ENCODE results near the gene YAF2.

Gene YAF2

DNA sequence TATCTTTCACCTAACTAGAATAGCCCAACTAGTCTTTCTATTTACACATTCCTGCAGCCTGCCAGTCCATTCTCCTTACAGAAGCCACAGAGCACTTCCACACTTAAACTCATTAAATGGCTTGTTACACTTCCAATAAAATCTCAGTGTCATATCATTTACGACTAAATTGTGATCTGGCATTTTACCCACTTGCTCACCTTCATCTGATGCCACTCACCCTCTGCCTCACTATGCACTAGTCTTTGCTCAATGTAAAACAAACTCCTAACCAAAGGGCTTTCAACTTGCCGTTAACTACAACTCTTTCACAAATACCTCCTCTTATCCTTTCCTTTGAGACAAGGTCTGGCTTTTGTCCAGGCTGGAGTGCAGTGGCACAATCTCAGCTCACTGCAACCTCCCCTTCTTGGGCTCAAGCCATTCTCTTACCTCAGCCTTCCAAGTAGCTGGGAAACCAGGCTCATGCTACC is 24.1 kb downstream of the YAF2 start:
- Histone ChIP-seq H3K4me3 (no peak overlapping the region), H3K27ac (no peak overlapping the region)
- TF ChIP-seq, protein P1, sequence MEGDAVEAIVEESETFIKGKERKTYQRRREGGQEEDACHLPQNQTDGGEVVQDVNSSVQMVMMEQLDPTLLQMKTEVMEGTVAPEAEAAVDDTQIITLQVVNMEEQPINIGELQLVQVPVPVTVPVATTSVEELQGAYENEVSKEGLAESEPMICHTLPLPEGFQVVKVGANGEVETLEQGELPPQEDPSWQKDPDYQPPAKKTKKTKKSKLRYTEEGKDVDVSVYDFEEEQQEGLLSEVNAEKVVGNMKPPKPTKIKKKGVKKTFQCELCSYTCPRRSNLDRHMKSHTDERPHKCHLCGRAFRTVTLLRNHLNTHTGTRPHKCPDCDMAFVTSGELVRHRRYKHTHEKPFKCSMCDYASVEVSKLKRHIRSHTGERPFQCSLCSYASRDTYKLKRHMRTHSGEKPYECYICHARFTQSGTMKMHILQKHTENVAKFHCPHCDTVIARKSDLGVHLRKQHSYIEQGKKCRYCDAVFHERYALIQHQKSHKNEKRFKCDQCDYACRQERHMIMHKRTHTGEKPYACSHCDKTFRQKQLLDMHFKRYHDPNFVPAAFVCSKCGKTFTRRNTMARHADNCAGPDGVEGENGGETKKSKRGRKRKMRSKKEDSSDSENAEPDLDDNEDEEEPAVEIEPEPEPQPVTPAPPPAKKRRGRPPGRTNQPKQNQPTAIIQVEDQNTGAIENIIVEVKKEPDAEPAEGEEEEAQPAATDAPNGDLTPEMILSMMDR (IDR thresholded peaks at IDR 0.05), result no peak
- DNase-seq (ENCODE audit: low spot score), result no peak

DNA sequence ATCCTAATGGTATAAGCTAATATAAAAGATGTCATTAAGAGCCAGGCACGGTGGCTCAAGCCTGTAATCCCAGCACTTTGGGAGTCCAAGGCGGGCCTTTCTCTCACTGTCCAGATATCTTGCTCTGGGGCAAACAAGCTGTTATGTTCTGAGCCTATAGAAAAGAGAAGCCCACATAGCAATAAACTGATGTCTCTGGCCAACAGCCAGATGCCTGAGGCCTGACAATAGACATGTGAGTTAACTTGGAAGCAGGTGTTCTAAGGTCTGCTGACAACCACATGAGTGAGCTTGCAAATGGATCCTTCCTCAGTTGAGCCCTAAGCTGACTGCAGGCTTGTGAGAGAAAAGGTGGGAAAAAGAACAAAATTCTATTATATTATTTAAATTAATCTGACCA is 25.0 kb downstream of the YAF2 start:
- no peak for DNase-seq (ENCODE audit: low spot score)
- no peak overlapping the region for H3K4me3 ChIP-seq
- no peak overlapping the region for H3K27ac ChIP-seq
- TF ChIP-seq, protein P1 (IDR thresholded peaks at IDR 0.05), result no peak

DNA sequence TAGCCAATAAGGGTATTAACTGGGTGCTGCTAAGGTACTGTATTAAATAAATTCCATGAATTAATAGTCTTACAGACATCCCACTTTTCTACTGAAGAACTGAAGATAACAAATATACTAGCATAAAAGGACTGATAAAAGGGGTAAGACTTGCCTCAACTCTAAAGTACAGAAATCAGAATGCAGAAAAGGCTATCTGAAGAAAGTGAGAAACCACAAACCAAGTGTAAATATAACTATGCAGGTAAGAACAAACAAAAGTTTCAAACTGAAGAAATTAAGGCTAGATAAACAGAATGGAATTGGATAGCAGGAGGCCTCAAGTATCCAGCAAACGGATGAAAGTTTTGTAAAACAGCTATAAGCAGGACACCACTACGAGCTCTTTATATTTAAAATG is 29.5 kb downstream of the YAF2 start:
- TF ChIP-seq, protein P1 (IDR thresholded peaks at IDR 0.05), result no peak
- Histone ChIP-seq H3K4me3 (no peak overlapping the region), H3K27ac (no peak overlapping the region)
- DNase-seq (ENCODE audit: low spot score), result no peak

DNA sequence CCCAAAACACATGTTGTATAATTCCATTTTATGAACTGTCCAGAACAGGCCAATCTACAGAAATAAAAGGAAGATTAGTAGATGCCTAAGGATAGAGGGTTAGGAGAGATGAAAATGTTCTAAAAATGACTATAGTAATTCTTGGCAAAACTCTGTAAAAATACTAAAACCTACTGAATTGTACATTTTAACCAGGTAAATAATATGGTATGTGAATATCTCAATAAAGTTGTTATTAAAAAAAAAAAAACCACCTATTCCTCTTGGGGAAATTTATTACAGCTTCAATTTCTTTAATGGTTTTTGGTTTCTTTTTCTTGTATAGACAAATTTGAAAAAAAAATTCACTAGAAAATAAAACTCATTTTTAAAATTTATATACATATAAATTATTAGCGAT is 33.2 kb downstream of the YAF2 start:
- TF ChIP-seq, protein P1 (IDR thresholded peaks at IDR 0.05), result no peak
- H3K27ac ChIP-seq, result no peak overlapping the region
- DNase-seq (ENCODE audit: low spot score), result no peak
- H3K4me3 ChIP-seq, result no peak overlapping the region

DNA sequence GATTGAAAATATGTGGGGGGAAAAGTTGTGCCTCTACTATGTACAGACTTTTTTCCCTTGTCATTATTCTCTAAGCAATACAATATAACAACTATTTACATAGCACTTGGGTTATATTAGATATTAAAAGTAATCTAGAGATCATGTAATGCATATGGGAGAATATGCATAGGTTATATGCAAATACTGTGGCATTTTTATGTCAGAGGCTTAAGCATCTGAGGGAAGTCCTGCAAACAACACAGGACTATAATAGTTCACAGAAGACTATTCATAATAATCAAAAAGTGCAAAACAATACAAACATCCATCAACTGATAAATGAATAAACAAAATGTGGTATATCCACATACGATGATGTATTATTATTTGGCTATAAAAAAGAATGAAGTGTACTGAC is 33.7 kb downstream of the YAF2 start:
- Histone ChIP-seq H3K27ac (no peak overlapping the region), H3K4me3 (no peak overlapping the region)
- TF ChIP-seq, protein P1 (IDR thresholded peaks at IDR 0.05), result no peak
- no peak for DNase-seq (ENCODE audit: low spot score)

DNA sequence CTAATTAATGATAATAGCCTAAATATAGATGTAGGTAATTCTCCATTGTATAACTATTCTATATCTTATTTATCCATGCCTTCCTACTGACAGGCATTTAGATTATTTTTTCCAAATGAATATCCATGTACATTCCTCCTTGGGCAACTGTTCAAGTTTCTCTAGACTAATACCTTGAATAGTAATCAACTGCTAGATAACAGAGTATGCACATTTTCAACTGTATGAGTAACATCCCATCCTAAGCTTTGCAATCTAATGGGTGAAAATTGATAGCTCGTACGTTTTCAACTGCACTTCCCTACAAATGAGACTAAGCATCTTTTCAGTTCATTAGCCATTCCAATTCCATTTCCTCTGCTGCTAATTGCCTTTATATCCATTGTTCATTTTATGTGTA is 37.0 kb downstream of the YAF2 start:
- Histone ChIP-seq H3K27ac (no peak overlapping the region), H3K4me3 (no peak overlapping the region)
- TF ChIP-seq, protein P1 (IDR thresholded peaks at IDR 0.05), result no peak
- no peak for DNase-seq (ENCODE audit: low spot score)

DNA sequence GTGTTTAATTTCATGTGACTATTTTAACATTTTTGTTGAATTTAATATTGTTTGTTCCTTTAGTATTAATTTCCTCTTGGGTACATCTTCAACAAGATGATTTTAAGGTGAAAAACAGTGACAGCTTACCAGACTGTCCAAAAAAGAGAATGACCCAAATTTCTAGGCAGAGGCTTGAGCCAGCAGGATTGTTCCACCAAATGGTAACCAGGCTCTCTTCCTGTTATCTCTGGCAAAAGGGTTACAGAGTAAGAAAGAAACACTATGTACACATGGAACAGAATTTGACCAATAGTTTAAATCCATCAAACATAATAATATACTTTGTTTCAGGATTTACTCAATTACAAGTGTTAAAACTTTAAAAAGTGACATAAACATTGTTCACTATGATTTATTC is 39.0 kb downstream of the YAF2 start:
- TF ChIP-seq, protein P1 (IDR thresholded peaks at IDR 0.05), result no peak
- Histone ChIP-seq H3K27ac (no peak overlapping the region), H3K4me3 (no peak overlapping the region)
- DNase-seq (ENCODE audit: low spot score), result no peak
